Breast epithelium (tissue), 4 donors: ENCODE data around the gene DDX25. TPM values are rescaled to one million over a fixed set of nuclear protein-coding genes. Genes with fewer than 3 reads are reported as not detected.

Experiments
- DNase-seq, 2 donors: peaks; one replicate each; pipeline ENCODE4 v3.0.0-alpha.2; 2019; ENCODE audit warnings: low spot score in 2 of 2
- H3K27ac ChIP-seq, 2 donors: fragments of 200-600 bp; sonication (generic) in 1 of 2; one replicate each; pipeline ENCODE4 v1.5.1; 2016 to 2019; ENCODE audit warnings: mild to moderate bottlenecking in 1 of 2
- H3K27me3 ChIP-seq, 2 donors: fragments of 200-600 bp; sonication (generic) in 1 of 2; one replicate each; pipeline versions ENCODE4 v1.5.1 to v1.6.0; 2017 to 2019; ENCODE audit warnings: control low read depth in 1 of 2, mild to moderate bottlenecking in 1 of 2
- H3K36me3 ChIP-seq: fragments of 200-600 bp; one replicate; pipeline ENCODE4 v1.5.1; 2019
- H3K4me1 ChIP-seq, 2 donors: fragments of 200-600 bp; sonication (generic); one replicate each; pipeline ENCODE4 v1.5.1; 2016 to 2019; ENCODE audit warnings: control low read depth in 1 of 2
- H3K4me3 ChIP-seq, 3 donors: fragments of 200-600 bp; sonication (generic); 1 replicate in 2 of 3; 2 replicates in 1 of 3; pipeline ENCODE4 v1.5.1; 2016 to 2019; ENCODE audit warnings: mild to moderate bottlenecking in 3 of 3, moderate library complexity in 2 of 3
- H3K9me3 ChIP-seq, 2 donors: fragments of 200-600 bp; sonication (generic) in 1 of 2; one replicate each; pipeline ENCODE4 v1.5.1; 2016 to 2019; ENCODE audit warnings: control low read depth in 1 of 2
- CTCF ChIP-seq, 3 donors: fragments of 450-650 bp; IDR thresholded peaks; one replicate each; pipeline ENCODE4 v1.5.1; 2016 to 2017; ENCODE audit warnings: antibody characterized with exemption in 3 of 3, mild to moderate bottlenecking in 3 of 3, moderate library complexity in 3 of 3
- POLR2A ChIP-seq: fragments of 450-650 bp; IDR thresholded peaks from one replicate; pipeline ENCODE4 v1.6.1; 2016; ENCODE audit warnings: antibody characterized with exemption, mild to moderate bottlenecking, moderate library complexity
- POLR2AphosphoS5 ChIP-seq, 3 donors: sonication (generic); formaldehyde crosslinking; IDR thresholded peaks; one replicate each; pipeline ENCODE4 v1.6.1; 2017; ENCODE audit warnings: antibody characterized with exemption in 3 of 3
- intact Hi-C: fragments of 100-400 bp; cut with DNase I; formaldehyde crosslinking; loops from one replicate; pipeline ENCODE4 v1.15.1; 2023; ENCODE audit warnings: low total_unique reads
- total RNA-seq, 3 donors: library from RNA; depleted of rRNA; stranded (reverse); fragments of >200 nt; gene quantifications; one replicate each; pipeline ENCODE4 v1.1.0, GENCODE V29; 2016

The DDX25 gene
- total RNA-seq, 3 donors from 2014 or later: 0.29 TPM; not detected in 2

GRCh38 chr11:125948278-125949051, 44.2 kb downstream of the DDX25 start:
- Histone ChIP-seq H3K27me3 (no peaks in the 10 kb centered on the region), H3K27ac (no peak overlapping the region), H3K9me3 (no peaks in the 10 kb centered on the region), H3K36me3 (no peaks in the 10 kb centered on the region), H3K4me3 (no peak overlapping the region), H3K4me1 (peaks cover 7 to 11% of the 10 kb centered on the region in 2 donors)
- DNase-seq: no peak
- no peak for TF ChIP-seq CTCF (IDR thresholded peaks at IDR 0.05)
- no peak for TF ChIP-seq POLR2AphosphoS5 (IDR thresholded peaks at IDR 0.05)
- TF ChIP-seq POLR2A: no peak
- intact Hi-C loops: no loop called here

DNA sequence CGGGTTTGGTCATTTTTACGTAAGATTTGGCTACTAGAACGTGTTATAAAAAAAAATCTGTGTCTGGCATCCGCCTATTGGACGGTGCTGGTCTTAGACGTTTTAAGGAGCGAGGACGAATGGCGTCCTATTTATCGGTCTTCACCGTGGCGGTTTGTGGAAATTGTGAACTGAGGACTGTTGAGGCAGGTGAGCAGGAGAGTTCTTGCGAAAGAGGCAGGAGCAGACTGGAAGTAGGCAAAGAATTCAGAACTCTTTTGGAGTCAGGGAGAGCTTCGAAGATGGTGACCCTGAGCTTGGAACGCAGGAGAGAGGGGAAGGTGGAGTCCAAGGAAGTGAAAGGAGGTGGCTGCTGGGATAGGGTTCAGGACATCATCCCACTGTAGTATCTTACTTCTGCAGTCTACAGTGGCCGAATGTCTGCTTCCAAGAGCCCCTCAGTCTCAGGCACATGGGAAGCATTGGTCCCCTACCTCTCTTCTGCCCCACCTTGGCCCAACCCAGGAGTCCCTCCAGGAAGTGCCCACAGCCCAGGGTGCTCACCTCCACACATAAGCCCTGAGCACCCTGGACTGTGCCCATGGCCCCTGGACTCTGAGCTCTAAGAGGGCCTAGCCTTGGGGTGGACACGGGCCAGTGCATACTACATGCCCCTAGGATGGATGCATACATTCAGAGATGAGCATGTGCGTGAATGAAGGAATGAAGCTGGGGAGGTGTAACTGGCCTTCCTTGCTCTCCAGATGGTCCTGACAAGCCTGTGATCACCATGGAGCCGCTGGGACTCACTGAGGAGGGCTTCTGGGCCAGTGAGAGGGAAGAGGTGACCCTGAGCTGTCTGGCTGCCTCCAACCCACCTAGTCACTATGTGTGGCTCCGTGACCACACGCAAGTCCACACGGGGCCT, 45.2 kb downstream of the DDX25 start:
- DNase-seq: no peak
- intact Hi-C loops: no loop called here
- H3K4me3 ChIP-seq: no peak overlapping the region
- H3K27me3 ChIP-seq: no peaks in the 10 kb centered on the region
- H3K4me1 ChIP-seq: peaks cover 7 to 11% of the 10 kb centered on the region in 2 donors
- no peaks in the 10 kb centered on the region for H3K9me3 ChIP-seq
- H3K27ac ChIP-seq: peak overlapping the region in 1 of 2 donors; percentile 89
- TF ChIP-seq POLR2A (no peak), CTCF (IDR thresholded peaks at IDR 0.05) (no peak), POLR2AphosphoS5 (IDR thresholded peaks at IDR 0.05) (no peak)
- no peaks in the 10 kb centered on the region for H3K36me3 ChIP-seq

DNA sequence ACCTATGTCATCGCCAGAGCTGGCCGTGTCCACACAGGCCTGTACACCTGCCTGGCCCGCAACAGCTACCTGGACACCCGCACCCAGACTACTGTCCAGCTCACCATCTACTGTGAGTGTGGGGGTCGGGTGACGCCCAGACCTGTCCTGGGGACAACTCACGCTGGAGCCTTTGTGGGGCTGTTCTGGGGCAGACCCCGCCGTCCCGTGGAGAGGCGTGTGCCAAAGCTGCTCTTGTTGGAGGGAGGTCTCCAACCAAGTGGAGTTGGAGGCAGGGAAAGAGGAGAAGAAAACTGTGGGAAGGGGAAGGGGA, 45.8 kb downstream of the DDX25 start:
- H3K27ac ChIP-seq: peak overlapping the region; percentile 66 to 89
- H3K27me3 ChIP-seq: no peaks in the 10 kb centered on the region
- H3K9me3 ChIP-seq: no peaks in the 10 kb centered on the region
- no peak for DNase-seq
- H3K4me1 ChIP-seq: peaks cover 7 to 11% of the 10 kb centered on the region in 2 donors
- intact Hi-C loops: no loop called here
- TF ChIP-seq POLR2AphosphoS5 (IDR thresholded peaks at IDR 0.05): no peak
- no peak for TF ChIP-seq CTCF (IDR thresholded peaks at IDR 0.05)
- TF ChIP-seq POLR2A: no peak
- H3K36me3 ChIP-seq: no peaks in the 10 kb centered on the region
- H3K4me3 ChIP-seq: no peak overlapping the region

- peak overlapping the region; percentile 66 to 89 for H3K27ac ChIP-seq
- H3K36me3 ChIP-seq: no peaks in the 10 kb centered on the region
- no peaks in the 10 kb centered on the region for H3K9me3 ChIP-seq
- intact Hi-C loops: no loop called here
- peaks cover 7 to 11% of the 10 kb centered on the region in 2 donors for H3K4me1 ChIP-seq
- no peak for TF ChIP-seq POLR2A
- TF ChIP-seq CTCF (IDR thresholded peaks at IDR 0.05): no peak
- TF ChIP-seq POLR2AphosphoS5 (IDR thresholded peaks at IDR 0.05): no peak
- H3K27me3 ChIP-seq: no peaks in the 10 kb centered on the region
- peak; percentile 52 to 77 for DNase-seq
- peak overlapping the region in 1 of 3 donors; percentile 11 for H3K4me3 ChIP-seq
Measured at GRCh38 chr11:125950696-125951651, 46.7 kb downstream of the DDX25 start.
